Inferior parietal cortex (tissue), 1 donor: ENCODE data around the gene MYL12B.
"Not testable (repeated sequence)": the region's sequence is repeated elsewhere in the genome, so short reads cannot be mapped to it uniquely, and the experiment has no call there.

ENCODE experiments used
- DNase-seq: peaks from one replicate; pipeline ENCODE4 v3.0.0-alpha.2; 2016; ENCODE audit errors: extremely low spot score

MYL12B gene

DNA sequence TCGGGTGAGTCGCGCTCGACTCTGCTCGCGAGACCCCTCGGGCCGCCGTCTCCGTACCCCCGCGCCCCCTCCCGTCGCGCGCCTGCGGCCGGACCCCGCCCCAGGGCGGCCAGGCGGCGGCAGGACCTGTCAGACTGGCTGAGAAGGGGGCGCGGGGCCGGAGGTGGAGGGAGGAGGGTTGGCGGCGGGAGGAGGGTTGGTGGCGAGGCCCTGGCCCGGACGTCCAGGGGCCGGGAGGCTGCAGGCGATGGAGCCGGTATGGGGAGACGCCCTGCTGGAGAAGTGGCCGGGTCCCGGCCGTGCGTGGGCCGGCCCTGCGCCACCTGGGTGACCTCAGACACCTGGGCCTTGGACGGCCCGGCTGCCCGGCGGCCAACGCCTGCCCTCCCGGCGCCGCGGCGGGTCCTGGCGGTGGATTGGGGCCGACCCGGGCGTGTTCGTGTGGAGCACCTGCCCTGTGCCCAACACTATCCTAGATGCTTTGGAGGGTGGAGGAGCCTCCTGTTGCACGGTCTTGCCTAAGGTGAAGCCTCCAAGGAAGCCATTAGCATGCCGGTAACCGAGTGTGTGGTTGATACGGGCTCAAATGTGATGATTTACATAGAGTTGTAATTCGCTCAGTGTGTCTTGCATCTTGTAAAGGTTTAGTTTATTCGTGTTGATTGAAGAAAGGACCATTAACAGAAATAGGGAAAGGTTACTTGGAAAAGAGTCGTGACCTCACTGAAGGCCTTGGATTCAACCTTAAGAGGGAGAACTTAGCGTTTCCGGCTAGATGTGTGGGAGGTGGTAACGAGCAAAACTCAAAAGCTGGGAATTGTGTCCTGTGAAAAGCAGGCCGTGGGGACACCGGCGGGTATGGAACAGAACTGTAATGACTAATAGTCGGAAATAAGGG is 550 bp downstream of the MYL12B start:
- DNase-seq, result no peak

DNA sequence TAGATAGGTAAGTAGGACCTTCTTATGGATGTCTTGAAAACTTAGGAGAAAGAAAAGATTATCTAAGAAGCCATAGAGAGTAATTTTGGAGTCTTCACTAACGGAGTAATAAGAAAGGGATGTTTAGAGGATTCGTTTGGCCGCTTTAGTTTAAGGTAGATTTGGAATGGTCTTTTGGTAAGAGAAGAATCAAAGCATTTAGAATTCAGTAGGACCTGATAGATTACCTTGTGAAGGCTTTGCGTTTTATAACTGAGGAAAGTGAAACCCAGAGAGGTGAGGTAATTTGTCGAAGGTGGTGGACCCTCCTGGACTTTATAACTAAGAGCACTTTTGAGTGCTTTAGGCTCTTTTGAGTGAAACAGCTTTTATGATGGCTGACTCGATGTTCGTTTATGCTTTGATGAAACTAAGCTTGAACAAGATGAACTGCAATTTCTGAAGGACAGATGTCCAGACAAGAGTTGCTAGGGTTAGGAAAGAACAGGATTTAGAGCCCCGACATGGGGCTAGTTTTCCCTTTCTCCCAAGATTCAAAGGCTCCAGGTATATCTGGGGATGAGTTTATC is 1.3 kb downstream of the MYL12B start:
- DNase-seq, result no peak

DNA sequence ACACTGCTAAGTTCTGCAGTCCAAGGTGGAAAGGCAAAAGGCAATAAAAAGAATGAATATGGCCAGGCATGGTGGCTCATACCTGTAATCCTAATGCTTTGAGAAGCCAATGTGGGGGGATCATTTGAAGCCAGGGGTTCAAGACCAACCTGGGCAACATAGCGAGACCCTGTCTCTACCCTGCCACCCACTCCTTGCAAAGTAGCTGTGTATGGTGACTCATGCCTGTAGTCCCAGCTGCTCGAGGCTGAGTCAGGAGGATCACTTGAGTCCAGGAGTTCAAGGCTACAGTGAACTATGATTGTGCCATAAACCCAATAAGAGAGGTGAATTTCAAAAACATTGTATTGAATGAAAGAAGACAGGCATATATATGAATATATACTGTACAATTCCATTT is 2.4 kb downstream of the MYL12B start:
- no peak for DNase-seq

DNA sequence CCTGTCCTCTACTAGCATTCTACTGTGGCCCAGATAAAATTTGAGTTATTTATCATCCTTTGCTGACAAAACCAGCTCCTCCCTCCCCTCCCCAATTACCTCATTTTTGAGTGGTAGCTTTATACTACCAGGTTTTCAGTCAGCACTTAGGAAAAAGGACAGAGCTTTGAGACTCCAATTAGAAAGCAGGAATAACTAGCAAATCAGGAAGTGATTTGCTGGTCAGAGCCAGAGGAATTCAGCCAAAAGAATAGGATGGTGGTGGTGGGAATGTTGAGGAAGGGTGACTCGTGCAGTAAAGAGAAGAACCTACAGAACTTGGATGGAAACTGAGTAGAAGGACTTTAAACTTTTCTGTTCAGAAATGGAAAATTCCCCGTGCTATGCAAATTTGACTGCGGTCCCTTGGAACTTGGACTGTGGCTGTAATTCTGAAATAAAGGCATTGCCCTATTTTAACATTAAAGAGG is 3.7 kb downstream of the MYL12B start:
- no peak for DNase-seq

DNA sequence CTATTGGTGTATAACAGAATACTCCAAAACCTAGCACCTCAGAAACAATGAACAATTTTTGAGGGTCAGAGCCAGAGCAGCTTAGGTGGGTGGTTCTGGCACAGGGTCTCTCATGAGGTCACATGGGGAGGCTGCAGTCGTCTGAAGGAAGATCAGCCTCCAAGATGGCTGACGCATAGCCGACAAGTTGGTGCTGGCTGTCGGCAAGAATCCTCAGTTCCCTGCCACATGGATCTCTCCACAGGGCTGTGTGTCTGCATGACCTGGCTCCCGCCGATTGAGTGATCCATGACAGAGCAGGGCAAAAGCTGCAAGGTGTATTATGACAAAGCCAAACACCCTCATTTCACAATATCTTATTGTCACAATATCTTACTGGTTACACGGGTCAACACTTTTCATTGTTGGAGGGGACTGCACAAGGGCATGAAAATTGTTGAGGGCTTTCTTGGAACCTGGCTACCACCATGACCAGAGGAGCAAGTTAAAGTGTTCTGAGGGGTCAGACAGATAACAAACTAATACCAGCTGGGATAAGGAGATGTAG is 4.2 kb downstream of the MYL12B start:
- DNase-seq, result no peak

DNA sequence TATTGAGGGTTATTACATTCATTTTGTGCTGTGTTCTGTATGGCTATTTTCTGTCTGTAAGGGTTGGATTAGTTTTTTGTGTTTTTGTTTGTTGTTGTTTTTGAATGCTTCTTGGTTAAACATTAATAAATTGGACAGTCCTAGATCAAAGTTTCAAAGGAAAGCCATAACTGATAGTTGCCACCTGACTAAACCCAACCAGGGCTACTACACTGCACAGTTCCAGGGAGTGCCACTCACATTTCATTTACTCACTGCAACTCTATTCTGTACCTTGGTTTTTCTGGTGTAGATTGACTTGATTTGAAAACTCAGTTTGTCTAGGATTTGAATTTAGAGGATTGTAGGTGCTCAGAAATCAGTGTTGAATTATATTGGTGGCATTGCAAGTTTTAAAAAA is 6.4 kb downstream of the MYL12B start:
- no peak for DNase-seq

DNA sequence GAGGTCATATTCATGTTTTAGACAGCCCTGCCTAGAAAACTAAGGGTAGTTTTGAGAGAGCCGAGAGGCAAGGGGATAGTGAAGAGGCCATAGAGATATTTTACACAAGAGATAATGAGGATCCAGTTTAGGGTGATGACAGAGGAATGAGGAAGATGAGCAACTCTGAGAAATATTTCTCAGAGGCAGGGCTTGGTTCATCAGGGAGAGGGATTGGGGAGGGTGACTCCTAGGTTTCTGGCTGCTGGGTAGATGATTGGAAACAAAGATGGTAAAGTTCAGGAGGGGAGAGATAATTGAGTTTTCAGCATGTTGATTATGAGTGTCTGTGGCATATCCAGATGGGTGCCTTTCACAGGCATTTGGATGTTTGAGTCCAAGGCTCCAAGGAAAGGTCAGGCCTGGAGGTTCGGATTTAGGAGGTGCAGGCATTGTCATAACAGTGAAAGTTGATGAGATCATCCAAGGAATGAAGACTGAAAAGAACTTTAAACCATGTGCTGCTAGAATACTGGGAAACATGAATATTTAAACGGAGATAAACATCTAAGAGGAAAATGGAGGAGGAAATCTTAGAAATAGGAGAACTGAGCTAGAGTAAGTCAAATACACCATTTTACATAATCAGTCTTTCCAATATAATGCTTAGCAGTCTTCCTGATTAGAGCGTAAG is 7.4 kb downstream of the MYL12B start:
- DNase-seq, result no peak

DNA sequence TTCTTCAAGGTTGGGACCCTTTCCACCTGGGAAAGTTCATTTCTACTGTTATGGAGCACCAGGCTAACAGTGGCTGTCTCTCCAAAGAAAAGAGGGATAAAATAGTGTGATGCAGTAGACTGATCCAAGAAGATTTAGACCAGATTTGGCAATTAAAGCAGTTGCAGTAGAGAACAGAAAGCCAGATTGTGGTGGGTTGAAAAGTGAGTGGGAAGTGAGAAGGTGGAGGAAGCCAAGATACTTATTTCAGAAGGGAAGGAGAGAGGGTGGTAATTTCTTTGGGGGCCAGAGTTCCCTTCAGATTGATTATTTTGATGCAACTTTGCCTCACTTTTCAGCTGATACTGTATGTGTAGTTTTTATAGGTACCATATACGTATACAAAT is 8.0 kb downstream of the MYL12B start:
- DNase-seq, result no peak

DNA sequence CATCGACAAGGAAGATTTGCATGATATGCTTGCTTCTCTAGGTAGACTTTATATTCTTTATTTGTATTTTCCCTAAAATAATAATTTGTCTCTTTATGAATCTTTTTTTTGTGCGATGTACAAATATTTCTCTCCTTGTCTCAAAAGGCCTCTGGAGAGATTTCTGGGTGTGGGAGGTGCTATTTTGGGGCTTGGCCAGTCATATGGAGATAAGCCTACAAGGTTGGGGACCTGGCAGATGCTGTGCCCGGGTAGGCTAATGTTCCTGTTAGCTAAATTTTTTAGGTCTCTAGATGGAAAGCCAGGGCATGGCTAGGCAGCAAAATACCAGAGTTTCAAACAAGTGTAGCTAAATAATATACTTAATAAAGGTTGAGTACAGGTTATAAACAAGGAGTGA is 11.1 kb downstream of the MYL12B start:
- no peak for DNase-seq

DNA sequence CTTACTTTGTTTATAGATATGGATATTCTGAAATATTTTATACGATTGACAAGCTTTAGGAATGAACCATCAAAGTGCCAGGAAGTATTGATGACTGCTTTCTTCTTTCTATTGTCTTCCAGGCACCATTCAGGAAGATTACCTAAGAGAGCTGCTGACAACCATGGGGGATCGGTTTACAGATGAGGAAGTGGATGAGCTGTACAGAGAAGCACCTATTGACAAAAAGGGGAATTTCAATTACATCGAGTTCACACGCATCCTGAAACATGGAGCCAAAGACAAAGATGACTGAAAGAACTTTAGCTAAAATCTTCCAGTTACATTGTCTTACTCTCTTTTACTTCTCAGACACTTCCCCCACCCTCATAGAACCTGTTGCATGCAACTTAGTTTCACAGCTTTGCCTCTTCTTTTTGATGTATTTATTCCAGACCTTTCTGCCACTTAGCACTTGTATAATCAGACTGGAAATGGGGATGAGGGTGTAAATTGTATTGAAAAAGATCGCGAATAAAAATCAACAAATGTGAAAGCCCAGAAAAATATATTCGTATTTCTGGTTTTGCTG is 15.8 kb downstream of the MYL12B start:
- not testable (repeated sequence) for DNase-seq

DNA sequence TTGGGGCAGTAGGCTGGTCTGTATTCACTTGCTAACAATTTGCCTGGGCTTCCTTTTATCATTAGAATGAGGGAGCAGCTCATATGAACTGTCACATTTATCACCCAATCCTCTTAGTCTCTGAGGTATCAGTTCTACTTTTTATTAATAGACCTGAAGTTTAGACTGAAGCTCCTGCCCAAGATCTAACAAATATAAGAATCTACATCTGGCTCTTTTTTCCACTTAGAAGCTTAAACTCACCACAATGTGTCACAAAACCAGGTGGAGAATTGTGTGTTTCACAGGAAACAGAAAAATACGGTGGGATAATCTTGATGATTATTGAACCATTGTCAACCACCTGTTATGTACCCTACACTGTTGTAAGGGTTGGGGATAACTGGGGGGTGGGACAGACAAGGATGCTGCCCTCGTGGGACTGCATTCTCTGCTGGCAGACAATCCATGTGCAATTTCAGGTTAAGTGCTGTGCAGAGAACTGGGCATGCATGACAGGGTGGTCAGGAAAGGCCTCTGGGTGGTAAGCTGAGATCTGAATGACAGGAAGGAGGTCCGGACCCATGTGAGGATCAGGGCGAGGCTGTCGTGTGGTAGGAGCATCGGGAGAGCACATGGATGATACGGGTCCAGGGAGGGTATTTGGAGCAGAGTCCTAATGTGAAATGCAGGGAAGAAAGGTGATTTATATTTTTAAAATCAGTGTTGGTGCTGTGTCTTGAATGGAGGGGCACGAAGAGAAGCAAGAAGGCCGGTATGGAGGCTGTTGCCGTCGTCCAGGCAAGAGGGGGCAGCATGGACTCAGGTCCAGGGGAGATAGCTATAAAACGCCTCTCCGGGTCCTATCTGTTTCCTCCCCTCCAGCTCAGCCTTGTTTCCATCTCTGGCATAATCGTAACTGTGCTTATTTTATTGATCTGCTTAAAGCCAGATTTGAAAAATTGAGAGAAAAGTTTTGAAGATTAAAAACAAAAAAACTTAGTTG is 17.6 kb downstream of the MYL12B start:
- no peak for DNase-seq

DNA sequence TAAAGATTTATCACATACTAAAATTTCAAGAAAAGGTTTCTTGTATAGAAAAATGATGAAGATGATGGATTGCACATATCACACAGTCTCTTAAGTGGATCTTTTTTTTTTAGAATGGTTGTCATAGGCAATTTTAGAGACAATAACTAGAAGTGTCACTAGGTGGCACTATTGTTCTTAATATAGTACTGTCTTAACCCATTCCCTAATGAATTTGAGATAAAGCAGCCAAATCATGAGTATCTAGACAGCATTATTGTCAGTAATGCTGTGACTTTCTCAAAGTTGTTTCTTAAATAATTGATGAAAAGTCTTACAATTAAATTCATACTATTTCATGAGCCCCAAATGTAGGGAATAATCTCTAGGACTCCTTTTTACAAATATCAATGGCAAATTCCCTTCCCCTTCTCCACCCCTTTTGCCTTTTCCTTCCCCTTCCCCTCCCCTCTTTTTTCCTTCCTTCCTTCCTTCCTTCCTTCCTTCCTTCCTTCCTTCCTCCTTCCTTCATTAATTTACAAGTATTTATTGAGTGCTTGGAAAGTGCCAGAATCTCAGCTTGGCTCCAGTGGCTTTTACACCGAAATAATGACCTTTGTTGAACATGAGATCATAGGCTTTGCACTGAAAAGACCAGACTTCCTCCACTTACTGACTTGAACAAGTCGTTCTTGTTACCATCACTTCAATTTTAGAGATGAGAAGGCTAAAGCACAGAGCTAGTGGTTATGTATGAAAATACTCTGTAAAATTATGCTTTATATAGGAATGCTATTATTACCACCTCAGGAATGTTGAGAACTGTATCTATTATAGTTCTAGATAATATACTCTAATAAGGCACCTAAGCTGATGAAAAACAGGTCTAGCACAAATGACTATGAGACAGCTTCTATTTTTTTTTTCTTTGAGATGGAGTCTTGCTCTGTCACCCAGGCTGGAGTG is 19.8 kb downstream of the MYL12B start:
- peak; percentile 96 for DNase-seq

DNA sequence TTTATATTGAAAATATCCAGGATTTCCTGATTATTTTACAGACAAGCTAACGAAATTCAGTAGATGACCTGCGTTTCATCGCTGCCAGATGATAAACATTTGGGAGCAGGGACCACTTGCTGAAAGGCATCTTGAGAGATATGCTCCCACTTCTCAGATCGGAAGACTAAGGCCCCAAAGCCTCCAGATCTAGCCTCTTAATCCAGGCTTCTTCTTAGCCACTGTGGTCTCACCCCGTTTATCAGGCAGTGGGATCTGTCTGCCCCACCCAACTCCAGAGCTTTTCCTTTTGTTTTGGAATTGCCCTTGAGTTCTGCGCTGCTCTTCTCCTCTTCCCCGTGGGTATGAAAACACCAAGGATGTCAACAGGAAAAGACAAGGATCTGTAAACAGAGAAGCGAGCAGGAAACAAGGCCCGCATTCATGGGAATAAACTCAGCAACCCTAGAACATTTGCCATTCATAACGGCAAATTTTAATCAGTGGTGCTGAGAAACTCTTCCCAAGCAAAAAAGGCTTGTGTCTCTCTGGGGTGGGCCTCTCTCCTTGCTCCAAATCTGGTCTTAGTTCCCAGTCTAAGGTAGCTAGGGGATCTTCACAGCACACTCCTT is 21.4 kb downstream of the MYL12B start:
- DNase-seq, result peak; percentile 29

DNA sequence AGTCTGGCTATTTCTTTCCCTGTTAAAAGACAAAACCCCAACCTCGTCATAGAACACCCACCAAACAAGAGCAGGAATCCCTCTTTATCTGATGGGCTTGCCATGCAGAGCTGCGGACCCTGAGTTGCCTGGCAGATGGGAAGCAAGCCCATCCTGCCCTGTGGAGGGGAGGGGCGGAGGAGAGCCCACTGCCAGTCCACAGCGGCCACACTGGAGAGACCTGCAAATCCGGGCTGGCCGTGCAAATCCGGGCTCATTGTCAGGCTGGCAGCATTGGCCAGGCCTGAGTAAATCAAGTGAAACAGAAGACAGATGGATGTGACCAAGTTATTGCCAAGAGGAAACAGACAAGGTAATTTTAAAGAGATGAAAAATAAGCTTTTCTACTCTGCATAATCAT is 22.0 kb downstream of the MYL12B start:
- DNase-seq, result peak; percentile 25

DNA sequence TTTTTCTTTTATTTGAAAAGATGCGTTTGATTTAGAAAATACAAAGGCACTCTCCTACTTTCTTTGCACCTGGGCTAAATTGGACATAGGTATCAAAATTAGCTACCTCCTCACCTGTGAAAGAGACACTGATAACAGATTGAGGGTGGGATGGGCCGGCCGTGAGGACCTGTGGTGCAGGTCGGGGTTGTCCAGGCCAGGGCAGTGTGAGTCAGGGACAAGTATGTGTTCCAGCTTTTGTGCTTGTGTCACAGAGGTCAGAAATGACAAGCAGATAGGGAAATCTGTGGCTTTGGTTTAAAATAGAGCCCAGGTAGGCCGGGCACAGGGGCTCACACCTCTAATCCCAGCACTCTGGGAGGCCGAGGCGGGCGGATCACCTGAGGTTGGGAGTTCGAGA is 22.6 kb downstream of the MYL12B start:
- no peak for DNase-seq

DNA sequence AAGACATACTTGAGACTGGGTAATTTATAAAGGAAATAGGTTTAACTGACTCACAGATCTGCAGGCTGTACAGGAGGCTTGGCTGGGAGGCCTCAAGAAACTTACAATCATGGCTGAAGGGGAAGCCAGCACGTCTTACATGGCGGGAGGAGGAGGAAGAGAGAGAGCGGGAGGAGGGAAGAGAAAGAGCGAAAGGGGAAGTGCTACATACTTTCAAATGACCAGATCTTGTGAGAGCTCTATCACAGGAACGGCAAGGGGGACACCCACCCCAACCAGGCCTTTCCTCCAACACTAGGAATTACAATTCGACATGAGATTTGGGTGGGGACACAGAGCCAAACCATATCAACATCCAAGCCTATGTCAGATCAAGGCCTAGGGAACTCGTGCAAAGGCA is 24.2 kb downstream of the MYL12B start:
- DNase-seq, result no peak

DNA sequence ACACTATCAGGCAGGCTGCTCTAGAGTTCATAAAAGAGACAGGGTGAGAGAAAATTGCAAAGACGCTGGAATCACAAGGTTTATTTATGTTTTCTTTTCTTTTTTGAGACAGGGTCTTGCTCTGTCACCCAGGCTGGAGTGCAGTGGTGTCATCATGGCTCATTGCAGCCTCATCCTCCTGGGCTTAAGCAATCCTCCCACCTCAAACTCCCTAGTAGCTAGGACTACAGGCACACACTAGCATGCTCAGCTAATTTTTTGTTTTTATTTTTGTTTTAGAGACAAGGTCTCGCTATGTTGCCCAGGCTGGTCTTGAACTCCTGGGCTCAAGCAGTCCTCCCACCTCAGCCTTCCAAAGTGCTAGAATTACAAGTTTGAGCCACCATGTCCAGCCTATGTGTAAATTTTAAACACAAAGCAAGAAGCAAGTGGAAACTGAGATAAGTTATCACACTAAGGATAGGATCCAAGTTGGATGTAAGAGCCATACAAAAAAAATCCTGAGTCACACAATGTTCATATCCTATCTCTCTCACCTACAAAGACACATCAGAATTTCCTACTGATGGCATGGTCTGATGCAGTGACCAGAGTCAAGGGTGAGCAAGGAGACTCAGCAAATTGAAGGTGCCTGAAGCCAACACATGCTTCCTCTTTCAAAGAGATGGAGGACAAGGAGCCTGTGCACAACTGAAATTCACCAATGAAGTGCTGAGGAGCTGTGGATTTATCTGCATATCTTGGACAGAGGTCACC is 31.4 kb downstream of the MYL12B start:
- no peak for DNase-seq

DNA sequence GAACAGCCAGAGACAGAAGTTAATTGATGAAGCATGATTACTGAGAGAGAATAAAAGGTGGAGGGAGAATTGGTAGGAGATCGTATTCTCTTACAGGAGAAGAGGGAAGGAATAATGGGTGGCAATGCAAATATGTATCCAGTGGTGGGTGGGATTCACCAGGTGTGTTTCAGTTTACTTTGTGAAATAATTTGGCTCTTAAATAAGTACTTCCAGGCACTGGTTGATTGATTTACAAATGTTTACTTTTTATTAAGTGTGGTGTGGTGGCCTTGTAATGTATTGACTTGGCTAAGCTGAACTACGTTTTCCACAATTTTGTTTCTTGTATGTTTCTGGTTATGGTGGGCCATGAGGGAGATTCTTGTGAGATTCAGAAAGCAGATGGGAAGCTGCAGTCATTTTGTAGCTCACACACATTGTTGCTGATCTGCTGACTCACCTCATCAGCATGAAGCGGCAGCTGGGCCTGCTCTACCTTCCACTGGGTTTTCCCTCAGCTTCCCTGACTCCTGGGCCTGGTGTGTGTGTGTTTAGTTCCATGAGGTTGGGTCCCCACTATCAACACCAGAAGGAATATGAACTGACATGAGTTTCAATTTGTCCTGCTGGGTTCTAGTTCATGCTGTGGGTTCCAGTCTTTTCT is 32.6 kb downstream of the MYL12B start:
- no peak for DNase-seq
